Thymus (tissue), 11 donors: ENCODE results near the gene SYNGR1. TPM values are rescaled to one million over a fixed set of nuclear protein-coding genes. Genes with fewer than 3 reads are reported as not detected.
"Not testable (repeated sequence)": the region's sequence is repeated elsewhere in the genome, so short reads cannot be mapped to it uniquely, and the experiment has no call there.

ENCODE experiments used
- DNase-seq, 9 donors: peaks; one replicate each; pipeline ENCODE4 v3.0.0-alpha.2; 2013; ENCODE audit warnings: low spot score in 9 of 9, low read depth in 6 of 9, missing footprints in 1 of 9
- H3K27ac ChIP-seq, 2 donors: one replicate each; pipeline ENCODE4 v1.5.1; 2013; ENCODE audit warnings: control low read depth in 1 of 2, low read depth in 1 of 2, low read length in 1 of 2, mild to moderate bottlenecking in 1 of 2, moderate library complexity in 1 of 2
- H3K27me3 ChIP-seq, 2 donors: one replicate each; pipeline ENCODE4 v1.5.1; 2013; ENCODE audit warnings: low read length in 1 of 2; ENCODE audit not compliant: control insufficient read depth in 2 of 2, insufficient read depth in 1 of 2
- H3K36me3 ChIP-seq, 2 donors: one replicate each; pipeline ENCODE4 v1.5.1; 2013; ENCODE audit warnings: low read length in 1 of 2, mild to moderate bottlenecking in 1 of 2, moderate library complexity in 1 of 2; ENCODE audit not compliant: control insufficient read depth in 2 of 2, insufficient read depth in 2 of 2
- H3K4me1 ChIP-seq, 2 donors: one replicate each; pipeline ENCODE4 v1.5.1; 2013; ENCODE audit warnings: low read length in 2 of 2; ENCODE audit not compliant: control insufficient read depth in 2 of 2, insufficient read depth in 2 of 2
- H3K4me3 ChIP-seq, 2 donors: one replicate each; pipeline ENCODE4 v1.5.1; 2013; ENCODE audit warnings: low read length in 2 of 2, control low read depth in 1 of 2, mild to moderate bottlenecking in 1 of 2
- H3K9me3 ChIP-seq, 2 donors: one replicate each; pipeline ENCODE4 v1.5.1; 2013; ENCODE audit warnings: low read length in 1 of 2, mild to moderate bottlenecking in 1 of 2; ENCODE audit not compliant: control insufficient read depth in 2 of 2, insufficient read depth in 1 of 2
- whole genome bisulfite sequencing: extraction: QIAGEN DNeasy Blood & Tissue Kit; methylation state at CpG from one replicate; pipeline ENCODE4 v1.1.7; 2013; 5-methylcytosine and 5-hydroxymethylcytosine counted together
- polyA plus RNA-seq: library from polyadenylated mRNA; stranded (reverse); fragments of 200-250 nt; gene quantifications from one replicate; pipeline ENCODE4 v1.2.3, GENCODE V29; 2013
- total RNA-seq: library from RNA; stranded (reverse); fragments of 120-200 nt; gene quantifications from one replicate; pipeline ENCODE4 v1.2.4, GENCODE V29; 2013
- donor health status: healthy.

Gene SYNGR1
- total and polyA plus RNA-seq, 2 donors: 2.8 to 6.1 TPM

GRCh38 chr22:39401301-39401631, 51.5 kb downstream of the SYNGR1 start:
- DNase-seq: no peak
- H3K36me3 ChIP-seq: peaks cover 6% of the 10 kb centered on the region in 2 donors
- no peaks in the 10 kb centered on the region for H3K9me3 ChIP-seq
- peaks cover 5 to 9% of the 10 kb centered on the region in 2 donors for H3K4me1 ChIP-seq
- WGBS: 97% methylated on average over 4 of the region's 4 CpGs
- no peak overlapping the region for H3K27ac ChIP-seq
- H3K27me3 ChIP-seq: no peaks in the 10 kb centered on the region
- H3K4me3 ChIP-seq: no peak overlapping the region

DNA sequence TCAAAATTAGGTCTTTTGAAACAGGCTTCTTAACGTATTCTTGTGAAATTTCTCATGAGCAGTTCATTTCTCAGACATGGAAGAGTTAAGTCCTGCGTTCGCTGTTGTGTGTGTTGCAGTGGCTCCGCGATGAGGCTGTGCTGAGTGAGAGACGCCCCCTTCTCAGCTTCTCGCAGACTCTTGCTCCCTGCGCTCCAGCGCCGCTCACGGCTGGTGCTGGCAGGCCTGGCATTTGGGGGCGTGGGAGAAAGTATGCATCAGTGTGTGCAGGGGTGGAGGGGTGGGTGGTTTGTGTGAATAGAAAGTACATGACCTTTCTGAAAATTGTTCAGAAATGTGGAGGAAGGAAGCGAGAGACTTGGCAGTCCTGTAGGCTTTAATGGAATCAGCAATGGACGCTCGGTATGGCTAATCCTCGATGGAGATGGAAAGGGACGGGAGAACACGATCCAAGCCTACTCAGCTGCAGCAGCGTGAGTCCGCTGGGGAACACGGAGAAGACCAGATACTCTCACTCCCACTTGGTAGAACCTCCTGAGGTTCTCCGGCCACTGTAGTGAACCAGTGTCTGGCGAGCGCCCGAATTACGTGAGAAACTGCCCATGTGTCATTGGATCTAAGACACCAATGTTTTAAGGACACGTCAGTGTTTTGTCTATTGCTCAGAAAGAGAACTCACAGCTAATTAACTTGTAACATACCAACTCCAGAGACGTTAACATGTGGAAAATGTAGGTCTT, 55.7 kb downstream of the SYNGR1 start:
- H3K4me3 ChIP-seq: no peak overlapping the region
- no peaks in the 10 kb centered on the region for H3K9me3 ChIP-seq
- DNase-seq: no peak
- peaks cover 6 to 8% of the 10 kb centered on the region in 2 donors for H3K36me3 ChIP-seq
- peaks cover under 1 to 4% of the 10 kb centered on the region in 2 donors for H3K4me1 ChIP-seq
- no peaks in the 10 kb centered on the region for H3K27me3 ChIP-seq
- WGBS: 92% methylated on average over 28 of the region's 28 CpGs
- H3K27ac ChIP-seq: no peak overlapping the region

GRCh38 chr22:39408173-39408572, 58.4 kb downstream of the SYNGR1 start:
- Histone ChIP-seq H3K36me3 (peaks cover 6 to 8% of the 10 kb centered on the region in 2 donors), H3K4me1 (peaks cover 9 to 14% of the 10 kb centered on the region in 2 donors), H3K9me3 (peaks cover 0 to 3% of the 10 kb centered on the region in 2 donors), H3K27ac (no peak overlapping the region), H3K27me3 (peaks cover 2 to 6% of the 10 kb centered on the region in 2 donors), H3K4me3 (no peak overlapping the region)
- 95% methylated on average over 11 of the region's 11 CpGs for WGBS
- DNase-seq: no peak

- no peak for DNase-seq
- peaks cover 6 to 8% of the 10 kb centered on the region in 2 donors for H3K36me3 ChIP-seq
- H3K9me3 ChIP-seq: peaks cover 0 to 3% of the 10 kb centered on the region in 2 donors
- WGBS: 97% methylated on average over 1 of the region's 1 CpG
- H3K4me3 ChIP-seq: no peak overlapping the region
- H3K4me1 ChIP-seq: peaks cover 15 to 20% of the 10 kb centered on the region in 2 donors
- peaks cover 2 to 6% of the 10 kb centered on the region in 2 donors for H3K27me3 ChIP-seq
- H3K27ac ChIP-seq: no peak overlapping the region
Measured at GRCh38 chr22:39408807-39409206, 59.0 kb downstream of the SYNGR1 start.

- Histone ChIP-seq H3K27ac (no peak overlapping the region), H3K36me3 (peaks cover 2 to 6% of the 10 kb centered on the region in 2 donors), H3K27me3 (peaks cover 5 to 6% of the 10 kb centered on the region in 2 donors), H3K4me1 (peaks cover 20 to 28% of the 10 kb centered on the region in 2 donors), H3K4me3 (no peak overlapping the region), H3K9me3 (peaks cover 0 to 3% of the 10 kb centered on the region in 2 donors)
- WGBS: 97% methylated on average over 11 of the region's 11 CpGs
- no peak for DNase-seq
Measured at GRCh38 chr22:39409516-39410029, 59.8 kb downstream of the SYNGR1 start.

DNA sequence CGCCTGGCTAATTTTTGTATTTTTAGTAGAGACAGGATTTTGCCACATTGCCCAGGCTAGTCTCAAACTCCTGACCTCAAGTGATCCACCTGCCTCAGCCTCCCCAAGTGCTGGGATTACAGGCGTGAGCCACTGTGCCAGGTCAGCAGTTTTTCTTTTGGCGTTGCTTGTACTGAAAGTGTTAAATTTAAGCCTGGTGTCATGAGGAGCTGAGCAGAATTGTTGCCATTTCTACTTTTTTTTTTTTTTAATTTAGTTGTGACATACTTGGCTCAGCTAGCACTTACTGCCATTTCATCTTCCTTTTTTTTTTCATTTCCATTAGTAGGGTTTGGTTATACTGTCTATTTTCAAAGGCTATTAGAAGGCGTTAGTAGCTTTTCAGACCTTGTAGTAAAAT, 60.5 kb downstream of the SYNGR1 start:
- 96% methylated on average over 4 of the region's 4 CpGs for WGBS

DNA sequence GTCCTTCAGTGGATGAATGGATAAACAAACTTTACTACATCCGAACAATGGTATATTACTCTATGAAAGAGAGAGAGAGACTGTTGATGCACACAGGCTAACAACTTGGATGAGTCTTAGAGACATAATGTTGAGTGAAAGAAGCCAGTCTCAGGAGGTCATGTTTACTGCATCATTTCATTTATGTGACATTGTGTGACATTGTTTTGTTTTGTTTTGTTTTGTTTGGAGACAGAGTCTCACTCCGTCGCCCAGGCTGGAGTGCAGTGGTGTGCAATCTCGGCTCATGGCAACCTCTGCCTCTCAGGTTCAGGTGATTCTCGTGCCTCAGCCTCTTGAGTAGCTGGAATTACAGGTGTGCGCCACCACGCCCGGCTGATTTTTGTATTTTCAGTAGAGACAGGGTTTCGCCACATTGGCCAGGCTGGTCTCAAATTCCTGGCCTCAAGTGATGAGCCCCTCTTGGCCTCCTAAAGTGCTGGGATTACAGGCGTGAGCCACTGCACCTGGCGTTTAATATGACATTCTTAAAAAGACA, 62.1 kb downstream of the SYNGR1 start:
- not testable (repeated sequence) for H3K9me3 ChIP-seq, H3K4me3 ChIP-seq, DNase-seq, H3K27me3 ChIP-seq
- H3K4me1 ChIP-seq: peaks cover 20 to 34% of the 10 kb centered on the region in 2 donors
- peak overlapping the region; percentile 25 to 49 for H3K27ac ChIP-seq
- WGBS: 78% methylated on average over 11 of the region's 11 CpGs
- peaks cover 19% of the 10 kb centered on the region in 2 donors for H3K36me3 ChIP-seq

More for the DNA sequence above, 60.5 kb downstream of the SYNGR1 start:
- no peak for DNase-seq
- Histone ChIP-seq H3K27ac (no peak overlapping the region), H3K36me3 (peaks cover 5 to 9% of the 10 kb centered on the region in 2 donors), H3K4me1 (peaks cover 20 to 31% of the 10 kb centered on the region in 2 donors), H3K27me3 (peaks cover 5 to 6% of the 10 kb centered on the region in 2 donors), H3K9me3 (peaks cover 0 to 3% of the 10 kb centered on the region in 2 donors), H3K4me3 (no peak overlapping the region)

- not testable (repeated sequence) for DNase-seq, H3K27ac ChIP-seq, H3K4me3 ChIP-seq, H3K9me3 ChIP-seq, H3K27me3 ChIP-seq
- Histone ChIP-seq H3K36me3 (peaks cover 29 to 30% of the 10 kb centered on the region in 2 donors), H3K4me1 (peaks cover 20 to 34% of the 10 kb centered on the region in 2 donors)
- WGBS: 97% methylated on average over 7 of the region's 7 CpGs
Measured at GRCh38 chr22:39413204-39413603, 63.4 kb downstream of the SYNGR1 start.

GRCh38 chr22:39414377-39414776, 64.6 kb downstream of the SYNGR1 start:
- Histone ChIP-seq H3K4me1 (peaks cover 20 to 34% of the 10 kb centered on the region in 2 donors), H3K9me3 (peaks cover 0 to 3% of the 10 kb centered on the region in 2 donors), H3K36me3 (peaks cover 41 to 42% of the 10 kb centered on the region in 2 donors), H3K27ac (no peak overlapping the region), H3K4me3 (no peak overlapping the region), H3K27me3 (peaks cover 5 to 6% of the 10 kb centered on the region in 2 donors)
- DNase-seq: no peak
- 92% methylated on average over 7 of the region's 7 CpGs for WGBS
